Fibroblast of the aortic adventitia (primary cell): ENCODE data around the gene CYP2E1. TPM values are rescaled to one million over a fixed set of nuclear protein-coding genes. Genes with fewer than 3 reads are reported as not detected.

Experiments used
- DNase-seq: peaks from one replicate; pipeline ENCODE4 v3.0.0-alpha.2; 2010; ENCODE audit warnings: low read depth
- H3K4me3 ChIP-seq: 2 replicates; pipeline ENCODE4 v1.5.1; 2011; ENCODE audit warnings: low read depth, mild to moderate bottlenecking, control low read depth, low read length, moderate library complexity
- total RNA-seq: library from RNA; depleted of rRNA; stranded (reverse); fragments of >200 nt; gene quantifications from 2 replicates; pipeline ENCODE4 v1.2.3, GENCODE V29; 2012; ENCODE audit warnings: low replicate concordance
- TF ChIP-seq, protein P1 (sequence below): IDR thresholded peaks from 2 replicates; pipeline ENCODE4 v1.5.1; 2011; ENCODE audit warnings: mild to moderate bottlenecking, low read length, control low read depth, inconsistent platforms; ENCODE audit not compliant: insufficient read depth

Gene CYP2E1
- total RNA-seq = 0.36 and 0.82 TPM in 2 replicates

DNA sequence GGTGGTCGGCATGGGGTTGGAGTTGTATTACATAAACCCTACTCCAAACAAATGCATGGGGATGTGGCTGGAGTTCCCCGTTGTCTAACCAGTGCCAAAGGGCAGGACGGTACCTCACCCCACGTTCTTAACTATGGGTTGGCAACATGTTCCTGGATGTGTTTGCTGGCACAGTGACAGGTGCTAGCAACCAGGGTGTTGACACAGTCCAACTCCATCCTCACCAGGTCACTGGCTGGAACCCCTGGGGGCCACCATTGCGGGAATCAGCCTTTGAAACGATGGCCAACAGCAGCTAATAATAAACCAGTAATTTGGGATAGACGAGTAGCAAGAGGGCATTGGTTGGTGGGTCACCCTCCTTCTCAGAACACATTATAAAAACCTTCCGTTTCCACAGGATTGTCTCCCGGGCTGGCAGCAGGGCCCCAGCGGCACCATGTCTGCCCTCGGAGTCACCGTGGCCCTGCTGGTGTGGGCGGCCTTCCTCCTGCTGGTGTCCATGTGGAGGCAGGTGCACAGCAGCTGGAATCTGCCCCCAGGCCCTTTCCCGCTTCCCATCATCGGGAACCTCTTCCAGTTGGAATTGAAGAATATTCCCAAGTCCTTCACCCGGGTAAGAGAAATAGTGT, at the start of gene CYP2E1:
CYP2E1 (plus strand) TSS at position 407 of the 632 bp plus-strand sequence; CDS start at position 440, 33 bp downstream.
- H3K4me3 ChIP-seq = no peak within 1 kb of the TSS
- TF ChIP-seq, protein P1, sequence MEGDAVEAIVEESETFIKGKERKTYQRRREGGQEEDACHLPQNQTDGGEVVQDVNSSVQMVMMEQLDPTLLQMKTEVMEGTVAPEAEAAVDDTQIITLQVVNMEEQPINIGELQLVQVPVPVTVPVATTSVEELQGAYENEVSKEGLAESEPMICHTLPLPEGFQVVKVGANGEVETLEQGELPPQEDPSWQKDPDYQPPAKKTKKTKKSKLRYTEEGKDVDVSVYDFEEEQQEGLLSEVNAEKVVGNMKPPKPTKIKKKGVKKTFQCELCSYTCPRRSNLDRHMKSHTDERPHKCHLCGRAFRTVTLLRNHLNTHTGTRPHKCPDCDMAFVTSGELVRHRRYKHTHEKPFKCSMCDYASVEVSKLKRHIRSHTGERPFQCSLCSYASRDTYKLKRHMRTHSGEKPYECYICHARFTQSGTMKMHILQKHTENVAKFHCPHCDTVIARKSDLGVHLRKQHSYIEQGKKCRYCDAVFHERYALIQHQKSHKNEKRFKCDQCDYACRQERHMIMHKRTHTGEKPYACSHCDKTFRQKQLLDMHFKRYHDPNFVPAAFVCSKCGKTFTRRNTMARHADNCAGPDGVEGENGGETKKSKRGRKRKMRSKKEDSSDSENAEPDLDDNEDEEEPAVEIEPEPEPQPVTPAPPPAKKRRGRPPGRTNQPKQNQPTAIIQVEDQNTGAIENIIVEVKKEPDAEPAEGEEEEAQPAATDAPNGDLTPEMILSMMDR = no peak
- no peak for DNase-seq

DNA sequence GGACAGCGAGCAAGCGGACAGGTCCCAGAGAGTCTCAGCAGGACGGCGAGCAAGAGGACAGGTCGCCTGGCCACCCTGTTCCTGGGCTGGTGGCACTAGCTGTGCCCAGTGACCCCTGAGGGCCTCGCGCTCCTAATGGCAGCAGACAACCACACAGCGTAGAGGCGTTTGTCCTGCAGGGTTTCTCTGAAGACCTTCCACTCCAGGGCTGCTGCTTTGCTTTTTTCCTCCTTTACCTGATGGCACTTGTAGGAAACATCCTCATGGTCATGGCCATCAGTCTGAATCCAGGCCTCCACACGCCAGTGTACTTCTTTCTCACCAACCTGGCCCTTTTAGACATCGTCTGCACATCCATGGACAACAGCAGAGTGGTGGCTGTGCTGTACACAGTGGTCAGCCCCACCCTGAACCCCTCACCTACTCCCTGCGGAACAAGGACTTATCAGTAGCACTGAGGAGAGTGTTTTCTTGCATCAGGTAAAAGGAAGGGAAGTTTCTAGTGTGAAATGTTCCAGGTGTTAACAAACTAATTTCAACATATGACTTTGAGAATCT, 46.0 kb upstream of the CYP2E1 start:
- DNase-seq = no peak
- TF ChIP-seq, protein P1 = no peak
- no peak overlapping the region for H3K4me3 ChIP-seq

DNA sequence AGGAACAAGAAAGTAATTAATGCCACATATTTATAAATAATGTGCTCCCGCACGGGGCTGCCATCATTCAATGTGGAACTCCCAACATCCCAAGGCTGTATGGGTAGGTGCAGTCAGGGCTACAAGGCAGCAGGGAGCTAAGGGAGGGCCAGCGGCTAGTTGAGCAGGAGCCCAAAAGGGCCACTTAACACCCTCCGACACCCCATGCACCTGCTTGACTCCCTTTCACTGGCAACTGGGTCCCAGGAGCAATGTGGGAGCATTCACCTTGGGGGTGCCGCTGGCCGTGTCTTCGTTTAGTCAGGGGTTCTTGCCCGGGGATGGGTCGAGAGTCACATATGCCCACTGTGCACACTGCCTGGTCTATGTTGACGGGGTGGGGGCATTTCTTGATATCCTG, 45.5 kb upstream of the CYP2E1 start:
- no peak for DNase-seq
- TF ChIP-seq, protein P1 = no peak
- H3K4me3 ChIP-seq = no peak overlapping the region

DNA sequence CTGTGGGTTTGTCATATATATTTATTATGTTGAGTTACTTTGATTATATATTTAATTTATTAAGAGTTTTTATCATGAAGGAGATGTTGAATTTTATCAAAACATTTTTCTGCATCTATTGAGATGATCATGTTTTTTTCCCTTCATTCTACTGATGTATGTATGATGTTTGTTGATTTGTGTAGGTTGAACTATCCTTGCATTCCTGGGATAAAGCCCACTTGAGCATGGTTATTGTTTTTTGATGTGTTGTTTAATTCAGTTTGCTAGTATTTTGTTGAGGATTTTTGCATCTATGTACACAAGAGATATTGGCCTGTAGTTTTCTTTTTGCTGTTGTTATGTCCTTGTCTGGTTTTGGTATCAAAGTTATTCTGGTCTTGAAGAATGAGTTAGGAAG, 42.3 kb upstream of the CYP2E1 start:
- H3K4me3 ChIP-seq = no peak overlapping the region
- TF ChIP-seq, protein P1 = no peak
- no peak for DNase-seq

DNA sequence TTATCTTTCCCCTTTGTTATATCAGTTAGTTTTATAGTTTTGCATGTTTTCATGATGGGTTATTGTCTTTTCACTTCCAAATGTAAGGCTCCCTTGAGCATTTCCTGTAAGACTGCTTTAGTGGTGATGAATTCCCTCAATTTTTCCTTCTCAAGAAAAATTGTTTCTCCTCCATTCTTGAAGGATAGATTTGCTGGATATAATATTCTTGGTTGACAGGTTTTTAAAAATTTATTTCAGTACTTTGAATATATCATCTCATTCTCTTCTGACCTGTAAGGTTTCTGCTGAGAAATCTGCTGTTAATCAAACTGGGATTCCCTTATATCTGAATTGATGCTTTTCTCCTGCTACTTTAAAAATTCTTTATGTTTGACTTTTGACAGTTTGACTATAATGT, 40.1 kb upstream of the CYP2E1 start:
- TF ChIP-seq, protein P1 = no peak
- no peak overlapping the region for H3K4me3 ChIP-seq
- DNase-seq = no peak

DNA sequence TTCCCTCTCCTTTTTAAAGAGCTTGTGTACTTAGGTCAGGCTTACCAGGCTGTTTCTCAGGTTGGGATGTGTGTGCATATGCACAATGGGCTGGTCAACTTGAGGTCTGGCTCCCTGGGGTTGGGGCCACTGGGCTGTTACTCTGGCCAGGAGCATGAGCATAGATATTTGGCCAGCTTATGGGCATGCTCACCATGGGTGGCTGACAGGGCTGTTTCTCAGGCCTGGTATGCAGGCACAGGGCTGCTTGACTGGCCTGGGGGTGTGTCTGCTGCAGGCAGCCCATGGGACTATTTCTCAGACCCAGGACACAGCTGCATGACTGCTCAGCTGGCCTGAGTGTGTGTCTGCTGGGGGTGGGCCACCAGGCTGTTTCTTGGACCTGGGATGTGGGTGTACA, 38.8 kb upstream of the CYP2E1 start:
- no peak for DNase-seq
- no peak overlapping the region for H3K4me3 ChIP-seq
- TF ChIP-seq, protein P1 = no peak
